Lung (tissue), 12 donors: ENCODE results near the gene PVALEF. TPM values are rescaled to one million over a fixed set of nuclear protein-coding genes. Genes with fewer than 3 reads are reported as not detected.

Source experiments
- ATAC-seq: fragments of 200-7000 bp; cut with Tn5 transposase; one replicate; pipeline ENCODE4 v1.9.1; 2020; ENCODE audit warnings: moderate number of reproducible peaks; ENCODE audit not compliant: insufficient read depth, low FRiP score
- DNase-seq, 3 donors: peaks; one replicate each; pipeline ENCODE4 v3.0.0-alpha.2; 2013 to 2017
- H3K27ac ChIP-seq, 2 donors: one replicate each; pipeline ENCODE4 v1.5.1; 2013; ENCODE audit warnings: mild to moderate bottlenecking in 2 of 2, moderate library complexity in 2 of 2, control low read depth in 1 of 2, inconsistent platforms in 1 of 2, low read depth in 1 of 2, low read length in 1 of 2
- H3K27me3 ChIP-seq, 3 donors: one replicate each; pipeline ENCODE4 v1.5.1; 2013; ENCODE audit warnings: low read length in 2 of 3; ENCODE audit not compliant: control insufficient read depth in 3 of 3, insufficient read depth in 3 of 3
- H3K36me3 ChIP-seq, 4 donors: one replicate each; pipeline ENCODE4 v1.5.1; 2013; ENCODE audit warnings: low read length in 4 of 4, mild to moderate bottlenecking in 1 of 4, moderate library complexity in 1 of 4; ENCODE audit not compliant: control insufficient read depth in 4 of 4, insufficient read depth in 4 of 4
- H3K4me1 ChIP-seq, 5 donors: one replicate each; pipeline ENCODE4 v1.5.1; 2013; ENCODE audit warnings: low read length in 5 of 5, mild to moderate bottlenecking in 2 of 5, moderate library complexity in 1 of 5; ENCODE audit not compliant: control insufficient read depth in 5 of 5, insufficient read depth in 5 of 5
- H3K4me3 ChIP-seq: one replicate; pipeline ENCODE4 v1.5.1; 2013; ENCODE audit warnings: mild to moderate bottlenecking, control low read depth, moderate library complexity
- H3K9ac ChIP-seq, 2 donors: one replicate each; pipeline ENCODE4 v1.5.1; 2013; ENCODE audit warnings: low read length in 2 of 2, control low read depth in 1 of 2; ENCODE audit not compliant: insufficient read depth in 1 of 2
- H3K9me3 ChIP-seq, 4 donors: one replicate each; pipeline ENCODE4 v1.5.1; 2013; ENCODE audit warnings: low read length in 3 of 4, mild to moderate bottlenecking in 1 of 4, moderate library complexity in 1 of 4; ENCODE audit not compliant: control insufficient read depth in 4 of 4, insufficient read depth in 3 of 4
- CTCF ChIP-seq: IDR thresholded peaks from 2 replicates; pipeline ENCODE4 v1.5.1; 2012; ENCODE audit warnings: mild to moderate bottlenecking; ENCODE audit errors: control extremely low read depth, extremely low read depth
- WGBS, 2 donors: extraction: QIAGEN DNeasy Blood & Tissue Kit; methylation state at CpG; one replicate each; pipeline ENCODE4 v1.1.7; 2013; 5-methylcytosine and 5-hydroxymethylcytosine counted together
- polyA plus RNA-seq, 2 donors: library from polyadenylated mRNA; stranded (reverse); fragments of 200-250 nt; gene quantifications; one replicate each; pipeline ENCODE4 v1.2.1, GENCODE V29; 2013
- total RNA-seq, 2 donors: library from RNA; depleted of rRNA in 1 of 2; stranded (reverse); fragments of >200 nt in 1 of 2; gene quantifications; one replicate each; pipeline ENCODE4 v1.2.1, GENCODE V29; 2014 to 2021
- donor health status: control.
- donor health status: control.
- donor health status: Bipolar disorder and iron deficiency.
- donor health status: healthy.
- donor health status: DM: yes; HTN: yes; CAD: no.

Gene PVALEF
- total and polyA plus RNA-seq, 4 donors: not detected

GRCh38 chr17:81200201-81200600 is 34.9 kb downstream of the PVALEF start:
- H3K36me3 ChIP-seq: peaks cover 0 to 23% (median 2%) of the 10 kb centered on the region in 4 donors
- no peaks in the 10 kb centered on the region for H3K27me3 ChIP-seq
- peak overlapping the region in 1 of 2 donors; percentile 4 for H3K27ac ChIP-seq
- peaks cover 0 to 9% (median 0%) of the 10 kb centered on the region in 5 donors for H3K4me1 ChIP-seq
- TF ChIP-seq CTCF: no peak
- no peak for DNase-seq
- no peak overlapping the region for H3K4me3 ChIP-seq
- H3K9me3 ChIP-seq: no peaks in the 10 kb centered on the region
- ATAC-seq: no peak
- 95 to 97% methylated on average over 18 of the region's 18 CpGs for WGBS, 2 donors
- H3K9ac ChIP-seq: no peak overlapping the region

GRCh38 chr17:81200695-81201580 is 35.6 kb downstream of the PVALEF start:
- Histone ChIP-seq H3K27ac (peak overlapping the region in 1 of 2 donors; percentile 4), H3K9ac (no peak overlapping the region), H3K4me3 (no peak overlapping the region), H3K9me3 (no peaks in the 10 kb centered on the region), H3K36me3 (peaks cover 0 to 23% (median 2%) of the 10 kb centered on the region in 4 donors), H3K4me1 (peaks cover 0 to 9% (median 0%) of the 10 kb centered on the region in 5 donors), H3K27me3 (no peaks in the 10 kb centered on the region)
- peak; percentile 39 for ATAC-seq
- WGBS, 2 donors: 67 to 70% methylated on average over 27 of the region's 27 CpGs
- peak; percentile 42 to 62 (median 45) for DNase-seq
- peak; percentile 45 for TF ChIP-seq CTCF

- no peak overlapping the region for H3K4me3 ChIP-seq
- peaks cover 0 to 7% (median 0%) of the 10 kb centered on the region in 5 donors for H3K4me1 ChIP-seq
- no peaks in the 10 kb centered on the region for H3K27me3 ChIP-seq
- ATAC-seq (no peak), DNase-seq (no peak)
- TF ChIP-seq CTCF: no peak
- H3K36me3 ChIP-seq: peaks cover 0 to 27% (median 2%) of the 10 kb centered on the region in 4 donors
- no peak overlapping the region for H3K9ac ChIP-seq
- 95 to 98% methylated on average over 10 of the region's 10 CpGs for WGBS, 2 donors
- no peaks in the 10 kb centered on the region for H3K9me3 ChIP-seq
- no peak overlapping the region for H3K27ac ChIP-seq
Observed at GRCh38 chr17:81202318-81202717, 37.0 kb downstream of the PVALEF start.
